Heart left ventricle (tissue), 13 donors: ENCODE results near the gene ADAM23.

Source experiments
- CTCF ChIP-seq, 12 donors: fragments of 200-600 bp; sonication (generic) in 4 of 12; IDR thresholded peaks; one replicate each; pipeline versions ENCODE4 v1.5.0 to v1.8.0; 2018 to 2022; ENCODE audit warnings: antibody characterized with exemption in 12 of 12, mild to moderate bottlenecking in 5 of 12
- POLR2A ChIP-seq, 2 donors: fragments of 450-650 bp; IDR thresholded peaks; one replicate each; pipeline ENCODE4 v1.6.1; 2017; ENCODE audit warnings: antibody characterized with exemption in 2 of 2, mild to moderate bottlenecking in 2 of 2, moderate library complexity in 2 of 2
- donor health status: ischemic (EF 13 %, LVEDD 7.1; RV severe dilation, severe dysfunction).
- donor health status: DM: no; HTN: yes; CAD: no.
- donor health status: DM: no; HTN: no; CAD: no.
- donor health status: ischemic (EF 25% LVEDD 6.9; RV normal size, moderate dysfunction).
- donor health status: ischemic (EF 25% LVEDD 5.7; RV mildly dilated, moderate dysfunction).
- donor health status: ischemic (EF 35%, LVEDD 5.7; RV mildly dilated, moderate dysfunction).
- donor health status: nonischemic (EF 11% LVEDD 7.7; RV severe dilation, severe dysfunction).
- donor health status: DM: yes; HTN: yes; CAD: no.
- donor health status: PGD.
- donor health status: ischemic (EF 29% LVEDD 5.4; RV normal size, mild dysfunction).
- donor health status: nonischemic (EF 23%, LVEDD 6.1; RV moderate dilation, normal function).

- TF ChIP-seq CTCF (IDR thresholded peaks at IDR 0.05) (no peak), POLR2A (IDR thresholded peaks at IDR 0.05) (no peak)
These were observed 8.9 kb downstream of the ADAM23 start for GRCh38 chr2:206452242-206452641.
